GM21360 (cell line): ENCODE measurements around the gene E2F1.
"Not testable (repeated sequence)": the region's sequence is repeated elsewhere in the genome, so short reads cannot be mapped to it uniquely, and the experiment has no call there.

Experiments used
- ATAC-seq: cut with Tn5 transposase; IDR thresholded peaks from one replicate; pipeline ENCODE4 v1.9.1; 2021; ENCODE audit warnings: mild to moderate bottlenecking, moderate library complexity; ENCODE audit not compliant: unreplicated experiment

E2F1 gene

DNA sequence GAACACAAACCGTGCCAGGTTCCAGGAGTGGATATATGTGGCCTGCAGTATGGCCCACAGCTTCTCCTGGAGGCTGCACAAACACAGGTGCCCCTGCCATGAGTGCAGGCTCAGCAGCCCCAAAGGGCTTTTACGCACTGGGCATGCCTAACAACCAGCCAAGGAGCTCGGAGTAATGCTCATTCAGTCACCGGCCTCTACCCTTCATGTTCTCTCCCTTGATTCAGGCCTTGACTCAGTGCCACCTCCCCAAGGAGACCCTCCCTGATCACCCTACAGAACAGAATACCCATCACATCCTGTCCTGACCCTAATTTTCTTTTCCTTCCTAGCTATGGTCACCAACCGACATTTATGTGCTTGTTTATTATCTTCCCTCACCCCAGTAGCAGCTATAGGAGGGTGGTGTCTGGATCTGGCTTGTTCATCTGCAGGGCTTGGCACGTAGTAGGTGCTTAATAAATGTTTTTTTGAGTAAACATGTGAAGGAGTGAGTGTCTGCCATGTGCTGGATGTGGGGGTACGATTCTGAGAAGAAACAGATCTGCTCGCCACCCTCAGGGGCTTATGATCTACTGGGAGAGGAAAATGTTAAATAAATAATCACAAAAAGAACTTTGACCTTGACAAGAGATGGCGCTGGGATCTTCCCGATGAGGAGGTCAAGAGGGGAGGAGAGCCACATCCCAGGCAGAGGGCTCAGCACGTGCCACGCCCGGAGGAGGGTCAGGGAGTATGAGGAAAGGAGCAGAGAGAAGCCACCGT lies 24.7 kb upstream of the E2F1 start:
- no peak for ATAC-seq

DNA sequence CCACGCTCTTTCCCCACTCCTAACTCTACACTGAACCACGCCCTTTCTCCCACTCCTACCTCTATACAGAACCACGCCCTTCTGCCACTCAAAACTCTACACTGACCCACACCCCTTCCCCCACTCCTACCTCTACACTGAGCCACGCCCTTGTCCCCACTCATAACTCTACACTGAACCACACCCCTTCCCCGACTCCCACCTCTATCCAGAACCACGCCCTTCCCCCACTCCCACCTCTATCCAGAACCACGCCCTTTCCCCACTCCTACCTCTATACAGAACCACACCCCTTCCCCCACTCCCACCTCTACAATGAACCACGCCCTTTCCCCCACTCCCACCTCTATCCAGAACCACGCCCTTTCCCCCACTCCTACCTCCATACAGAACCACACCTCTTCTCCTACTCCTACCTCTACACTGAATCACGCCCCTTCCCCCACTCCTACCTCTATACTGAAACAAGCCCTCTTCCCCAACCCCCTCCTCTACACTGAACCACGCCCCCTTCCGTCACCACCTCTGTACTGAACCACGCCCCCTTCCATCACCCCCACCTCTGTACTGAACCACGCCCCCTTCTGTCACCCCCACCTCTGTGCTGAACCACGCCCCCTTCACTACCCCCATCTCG lies 23.8 kb upstream of the E2F1 start:
- ATAC-seq = no peak

DNA sequence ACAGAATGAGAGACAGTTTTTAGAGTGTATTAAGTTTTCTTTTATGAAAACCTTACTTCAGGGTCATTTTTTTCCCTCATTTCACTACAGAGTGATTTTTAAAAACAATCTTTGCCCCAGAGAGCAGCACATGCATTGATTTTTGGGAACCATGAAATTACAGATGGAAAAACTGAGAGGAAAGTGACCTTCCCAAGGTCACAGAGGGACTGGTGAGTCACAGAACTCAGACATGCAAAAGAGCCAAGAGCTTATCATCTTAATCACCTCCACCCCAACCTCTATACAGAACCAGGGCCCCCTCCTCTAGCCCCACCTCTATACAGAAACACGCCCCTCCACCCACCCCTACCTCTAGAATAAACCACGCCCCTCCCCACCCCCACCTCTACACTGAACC lies 23.2 kb upstream of the E2F1 start:
- no peak for ATAC-seq

DNA sequence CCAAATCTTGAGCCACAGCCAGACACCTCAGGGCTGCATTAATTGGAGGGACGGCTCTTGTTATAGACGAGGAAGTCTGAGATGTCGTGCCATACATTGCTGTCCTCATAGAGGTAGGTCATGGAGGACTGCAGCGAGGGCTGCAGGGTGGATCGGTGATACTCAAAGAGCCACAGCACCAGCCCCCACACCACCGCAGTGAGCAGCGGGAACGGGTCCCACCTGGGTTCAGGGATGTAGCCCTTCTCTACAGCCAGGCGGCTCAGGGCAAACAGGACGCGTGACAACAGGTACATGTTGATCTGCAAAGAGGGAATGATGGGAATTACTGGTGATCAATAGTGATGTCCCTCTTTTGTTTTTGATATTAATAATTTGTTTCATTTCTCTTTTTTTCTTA lies 21.5 kb upstream of the E2F1 start:
- ATAC-seq = no peak

DNA sequence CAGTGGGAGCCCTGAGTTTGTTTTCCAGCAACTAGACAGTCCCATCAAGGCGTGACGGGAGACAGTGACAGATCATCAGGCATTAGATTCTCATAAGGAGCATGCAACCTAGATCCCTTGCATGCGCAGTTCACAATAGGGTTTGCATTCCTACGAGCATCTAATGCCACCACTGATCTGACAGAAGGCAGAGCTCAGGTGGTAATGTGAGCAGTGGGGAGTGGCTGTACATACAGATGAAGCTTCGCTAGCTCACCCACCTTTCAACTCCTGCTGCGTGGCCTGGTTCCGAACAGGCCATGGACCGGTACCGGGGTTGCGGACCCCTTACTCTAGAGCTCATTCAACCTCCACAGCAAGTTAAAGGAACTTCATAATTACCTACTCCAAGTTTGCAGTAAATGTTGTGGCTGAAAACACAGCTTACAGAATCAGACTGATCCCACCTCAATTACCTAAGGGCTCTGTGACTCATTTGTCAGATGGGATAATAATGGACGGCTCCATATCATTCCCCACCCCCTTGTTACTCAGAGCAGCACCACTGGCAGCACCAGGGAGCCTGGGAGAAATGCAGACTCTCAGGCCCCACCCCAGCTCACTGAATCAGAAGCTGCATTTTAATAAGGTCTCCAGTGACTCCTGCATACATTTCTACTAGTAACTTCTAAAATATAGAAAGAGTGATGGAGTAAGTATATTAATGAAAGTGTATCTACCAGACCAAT lies 18.2 kb upstream of the E2F1 start:
- ATAC-seq = no peak

DNA sequence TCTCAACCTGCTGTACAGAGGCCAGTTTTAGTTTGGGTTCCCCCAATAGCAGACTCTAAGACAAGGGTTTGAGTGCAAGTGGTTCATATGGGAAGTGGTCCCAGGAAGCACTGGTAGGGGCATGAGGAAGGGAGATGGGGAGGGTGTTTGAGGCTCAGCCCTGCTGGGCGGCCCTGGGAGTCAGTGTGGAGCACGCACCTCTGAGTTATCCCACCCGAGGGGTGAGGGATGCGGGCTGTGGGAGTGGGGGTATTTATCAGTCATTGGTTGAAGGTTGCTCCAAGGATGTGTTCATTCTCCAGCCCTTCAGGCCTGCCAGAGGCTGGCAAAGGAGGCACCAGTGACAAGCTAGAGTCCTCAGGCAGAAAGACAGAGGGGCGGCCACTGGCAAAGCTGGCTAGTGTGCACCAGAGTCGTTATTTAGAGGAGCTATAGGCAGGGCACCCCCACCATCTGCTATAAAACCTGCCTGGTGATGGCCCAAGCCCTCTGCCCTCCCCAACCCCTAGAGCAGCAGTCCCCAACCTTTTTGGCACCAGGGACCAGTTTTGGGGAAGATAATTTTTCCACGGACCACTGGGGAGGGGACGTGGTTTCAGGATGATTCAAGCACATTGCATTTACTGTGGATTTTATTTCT lies 17.4 kb upstream of the E2F1 start:
- no peak for ATAC-seq

DNA sequence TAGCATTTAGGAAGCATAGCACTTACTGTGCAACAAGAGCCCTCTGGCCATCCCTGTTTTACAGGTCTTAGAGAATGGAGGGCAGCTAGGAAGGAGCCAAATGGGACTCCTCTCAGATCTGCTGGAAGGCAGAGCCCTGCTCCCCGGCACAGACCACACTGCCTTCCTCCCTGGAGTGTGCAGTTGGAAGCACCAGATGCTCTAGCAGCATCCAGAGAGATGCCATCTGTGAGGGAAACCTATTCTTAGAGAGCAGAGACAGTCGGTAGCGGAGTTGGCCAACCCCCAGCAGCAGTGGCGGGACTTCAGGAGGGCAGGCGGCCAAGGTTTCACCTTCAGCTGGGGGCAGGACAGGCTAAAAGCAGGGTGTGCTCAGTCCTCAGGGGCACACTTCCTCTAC lies 16.7 kb upstream of the E2F1 start:
- ATAC-seq = no peak

DNA sequence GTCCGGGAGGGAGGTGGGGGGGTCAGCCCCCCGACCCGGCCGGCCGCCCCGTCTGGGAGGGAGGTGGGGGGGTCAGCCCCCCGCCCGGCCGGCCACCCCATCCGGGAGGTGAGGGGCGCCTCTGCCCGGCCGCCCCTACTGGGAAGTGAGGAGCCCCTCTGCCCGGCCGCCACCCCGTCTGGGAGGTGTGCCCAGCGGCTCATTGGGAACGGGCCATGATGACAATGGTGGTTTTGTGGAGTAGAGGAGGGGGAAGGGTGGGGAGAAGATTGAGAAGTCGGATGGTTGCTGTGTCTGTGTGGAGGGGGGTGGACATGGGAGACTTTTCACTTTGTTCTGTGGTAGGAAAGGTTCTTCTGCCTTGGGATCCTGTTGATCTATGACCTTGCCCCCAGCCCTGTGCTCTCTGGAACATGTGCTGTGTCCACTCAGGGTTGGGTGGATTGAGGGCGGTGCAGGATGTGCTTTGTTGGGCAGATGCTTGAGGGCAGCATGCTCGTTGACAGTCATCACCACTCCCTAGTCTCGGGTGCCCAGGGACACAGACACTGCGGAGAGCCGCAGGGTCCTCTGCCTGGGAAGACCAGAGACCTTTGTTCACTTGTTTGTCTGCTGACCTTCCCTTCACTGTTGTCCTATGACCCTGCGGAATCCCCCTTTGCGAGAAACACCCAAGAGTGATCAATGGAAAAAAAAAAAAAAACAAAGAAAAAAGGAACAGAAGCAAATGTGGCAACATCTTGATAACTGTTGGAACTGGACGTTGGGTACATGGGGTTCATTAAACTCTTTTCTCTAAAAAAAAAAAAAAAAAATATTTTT lies 15.7 kb upstream of the E2F1 start:
- ATAC-seq = no peak

DNA sequence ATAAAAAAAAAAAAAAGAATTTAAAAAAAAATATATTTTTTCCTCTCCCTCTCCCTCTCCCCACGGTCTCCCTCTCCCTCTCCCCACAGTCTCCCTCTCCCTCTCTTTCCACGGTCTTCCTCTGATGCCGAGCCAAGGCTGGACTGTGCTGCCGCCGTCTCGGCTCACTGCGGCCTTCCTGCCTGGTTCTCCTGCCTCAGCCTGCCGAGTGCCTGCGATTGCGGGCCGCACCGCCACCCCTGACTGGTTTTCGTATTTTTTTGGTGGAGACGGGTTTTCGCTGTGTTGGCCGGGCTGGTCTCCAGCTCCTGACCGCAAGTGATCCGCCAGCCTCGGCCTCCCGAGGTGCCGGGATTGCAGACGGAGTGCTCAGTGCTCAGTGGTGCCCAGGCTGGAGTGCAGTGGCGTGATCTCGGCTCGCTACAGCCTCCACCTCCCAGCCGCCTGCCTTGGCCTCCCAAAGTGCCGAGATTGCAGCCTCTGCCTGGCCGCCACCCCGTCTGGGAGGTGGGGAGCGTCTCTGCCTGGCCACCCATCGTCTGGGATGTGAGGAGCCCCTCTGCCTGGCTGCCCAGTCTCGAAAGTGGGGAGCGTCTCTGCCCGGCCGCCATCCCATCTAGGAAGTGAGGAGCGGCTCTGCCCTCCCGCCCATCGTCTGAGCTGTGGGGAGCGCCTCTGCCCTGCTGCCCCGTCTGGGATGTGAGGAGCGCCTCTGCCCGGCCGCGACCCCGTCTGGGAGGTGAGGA lies 14.7 kb upstream of the E2F1 start:
- ATAC-seq = not testable (repeated sequence)

DNA sequence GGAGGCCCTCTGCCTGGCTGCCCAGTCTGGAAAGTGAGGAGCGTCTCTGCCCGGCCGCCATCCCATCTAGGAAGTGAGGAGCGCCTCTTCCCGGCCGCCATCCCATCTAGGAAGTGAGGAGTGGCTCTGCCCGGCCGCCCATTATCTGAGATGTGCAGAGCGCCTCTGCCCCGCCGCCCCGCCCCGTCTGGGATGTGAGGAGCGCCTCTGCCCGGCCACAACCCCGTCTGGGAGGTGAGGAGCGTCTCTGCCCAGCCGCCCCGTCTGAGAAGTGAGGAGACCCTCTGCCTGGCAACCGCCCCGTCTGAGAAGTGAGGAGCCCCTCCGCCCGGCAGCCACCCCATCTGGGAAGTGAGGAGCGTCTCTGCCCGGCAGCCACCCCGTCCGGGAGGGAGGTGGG lies 12.8 kb upstream of the E2F1 start:
- not testable (repeated sequence) for ATAC-seq

DNA sequence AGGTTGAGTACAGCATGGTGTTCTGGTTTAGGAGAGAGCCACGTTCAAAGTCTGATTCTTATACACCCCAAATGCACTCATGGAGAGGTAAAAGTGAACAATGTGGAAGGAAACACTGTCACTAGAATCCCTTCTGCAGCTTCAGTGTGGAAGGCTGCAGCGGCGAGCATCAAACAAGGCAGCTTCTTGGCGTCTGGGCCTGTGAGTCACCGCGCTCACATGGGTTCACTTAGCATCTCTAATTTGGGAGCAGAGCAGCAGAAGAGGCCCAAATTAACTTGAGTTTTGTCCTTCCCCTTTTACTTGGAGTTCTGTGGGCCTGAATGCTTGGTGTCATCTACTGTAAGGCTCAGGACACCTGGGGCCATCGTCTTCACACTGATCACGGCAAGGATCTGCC lies 10.9 kb upstream of the E2F1 start:
- ATAC-seq = no peak

DNA sequence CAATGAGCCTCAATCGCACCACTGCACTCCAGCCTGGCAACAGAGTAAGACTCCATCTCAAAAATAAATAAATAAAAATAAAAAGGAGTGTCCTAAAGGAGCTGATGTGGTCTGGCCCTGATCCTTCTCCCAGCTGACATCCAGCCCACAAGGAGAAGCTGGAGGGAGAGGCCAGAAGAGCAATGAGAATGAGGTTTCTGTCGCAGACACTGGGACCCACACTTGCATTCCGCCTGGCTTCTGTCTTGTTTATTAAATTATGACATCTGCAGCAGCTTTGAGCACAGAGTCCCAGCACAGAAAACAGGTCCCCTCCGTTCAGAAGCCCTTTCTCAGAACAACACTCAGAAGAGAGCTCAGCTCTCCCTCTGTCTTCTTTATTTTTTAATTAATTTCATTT lies 10.3 kb upstream of the E2F1 start:
- ATAC-seq = no peak

DNA sequence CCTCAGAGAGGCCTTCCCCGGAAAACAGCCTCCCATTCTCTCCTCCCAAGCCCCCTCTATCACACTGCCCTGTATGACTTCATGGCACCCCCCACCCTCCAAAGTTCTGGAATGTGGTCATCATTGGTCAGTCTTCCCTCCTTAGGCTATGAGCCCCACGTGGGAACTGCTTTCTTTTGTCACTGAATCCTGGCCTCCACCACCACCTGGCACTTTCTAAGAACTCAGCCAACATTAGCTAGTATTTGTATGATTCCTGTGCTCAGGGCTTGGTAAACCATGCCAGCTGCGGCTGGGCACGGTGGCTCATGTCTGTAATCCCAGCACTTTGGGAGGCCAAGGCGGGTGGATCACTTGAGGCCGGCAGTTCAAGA lies 8.4 kb upstream of the E2F1 start:
- no peak for ATAC-seq

DNA sequence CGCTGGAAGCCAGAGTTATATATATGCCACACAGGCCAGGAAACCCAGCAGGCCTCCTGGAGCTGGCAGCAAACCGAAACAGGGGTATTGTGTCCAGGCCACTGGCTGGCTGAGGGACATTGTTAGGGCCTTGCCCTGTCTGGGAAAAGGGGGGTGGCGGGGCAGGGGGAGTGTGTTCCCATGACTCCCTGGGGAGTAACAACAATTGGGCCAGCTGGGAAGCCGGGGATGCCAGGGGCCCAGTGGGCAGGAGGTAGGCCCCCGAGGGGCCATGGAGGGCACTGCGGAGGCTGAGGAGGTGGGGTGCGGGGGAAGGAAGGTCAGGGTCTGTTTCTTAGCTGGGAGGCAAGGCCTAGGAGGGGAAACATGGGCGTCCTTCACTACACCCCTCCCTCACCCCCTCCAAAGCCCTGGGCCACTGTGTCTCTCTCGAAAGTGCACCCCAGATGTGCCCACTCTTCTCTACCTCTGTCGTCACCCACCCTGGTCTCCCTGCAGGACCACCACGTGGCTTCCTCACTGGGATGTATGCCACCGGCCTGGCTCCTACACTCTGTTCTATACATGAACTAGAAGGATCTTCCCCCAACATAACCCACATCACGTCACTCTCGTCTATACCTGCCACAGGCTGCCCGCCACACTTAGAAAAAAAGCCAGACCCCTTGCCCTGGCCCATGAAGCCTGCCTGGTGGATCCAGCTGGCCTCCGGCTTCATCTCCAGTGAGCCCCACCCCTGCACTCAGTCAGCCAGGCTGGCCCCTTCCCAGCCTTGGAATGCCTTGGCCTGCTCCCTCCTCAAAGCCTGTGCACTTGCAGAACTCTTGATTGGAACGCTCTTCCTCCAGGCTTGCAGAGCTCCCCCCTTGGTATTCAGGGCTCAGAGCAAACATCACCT lies 7.8 kb upstream of the E2F1 start:
- ATAC-seq = no peak

DNA sequence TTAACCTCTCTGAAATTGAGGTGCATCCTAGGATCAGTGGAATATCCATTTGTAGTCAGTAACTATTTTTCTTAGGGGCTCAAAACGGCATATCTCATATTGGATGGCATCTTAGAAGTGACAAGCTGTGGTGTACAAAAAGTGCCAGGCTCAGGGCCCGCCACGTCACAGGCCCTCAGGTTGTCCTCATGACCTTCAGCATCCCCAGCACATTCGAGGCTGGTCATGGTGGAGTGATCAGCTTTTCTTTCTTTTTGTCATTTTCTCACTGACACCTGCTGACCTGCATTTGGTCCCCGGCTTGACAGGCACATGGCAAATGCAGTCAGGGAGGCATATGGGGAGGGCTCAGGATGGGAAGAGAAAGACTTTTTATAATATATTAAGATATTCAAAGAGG lies 7.1 kb upstream of the E2F1 start:
- ATAC-seq = no peak

DNA sequence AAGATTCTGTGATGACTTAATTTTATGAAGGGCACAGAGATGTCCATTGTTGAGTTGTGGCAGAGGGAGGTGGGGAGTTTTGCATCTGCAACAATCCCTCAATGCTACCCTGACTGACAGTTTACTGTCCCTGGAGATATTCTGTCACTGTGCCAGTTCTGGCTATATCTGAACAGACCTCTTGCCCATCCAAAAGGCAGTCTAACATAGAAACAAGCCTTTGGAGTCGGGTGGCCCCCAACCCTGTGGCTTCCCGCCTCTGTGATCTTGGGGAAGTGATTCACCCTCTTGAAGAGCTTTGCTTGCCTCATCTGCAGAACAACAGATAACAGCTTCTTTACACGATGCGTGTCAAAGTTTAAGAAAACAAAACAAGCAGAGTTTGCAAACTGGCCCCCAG lies 3.8 kb upstream of the E2F1 start:
- ATAC-seq = no peak

DNA sequence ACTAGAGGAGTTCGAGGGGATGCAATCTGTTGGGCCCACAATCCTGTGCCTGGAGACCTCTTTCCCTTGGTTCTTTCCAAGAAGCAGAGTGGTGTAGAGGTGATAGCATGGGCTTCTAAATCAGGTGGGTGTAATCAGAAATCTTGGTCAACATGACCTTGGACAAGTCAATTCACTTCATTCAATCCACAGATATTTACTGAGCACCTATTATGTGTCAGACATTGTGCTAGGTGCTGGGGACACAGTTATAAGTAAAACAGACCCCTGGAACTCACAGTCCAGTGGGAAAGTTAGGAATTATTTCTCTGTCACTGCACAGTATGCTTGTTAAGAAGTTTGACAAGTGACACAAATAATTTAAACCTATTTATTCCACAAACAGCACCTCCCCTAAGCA lies 3.3 kb upstream of the E2F1 start:
- ATAC-seq = no peak

DNA sequence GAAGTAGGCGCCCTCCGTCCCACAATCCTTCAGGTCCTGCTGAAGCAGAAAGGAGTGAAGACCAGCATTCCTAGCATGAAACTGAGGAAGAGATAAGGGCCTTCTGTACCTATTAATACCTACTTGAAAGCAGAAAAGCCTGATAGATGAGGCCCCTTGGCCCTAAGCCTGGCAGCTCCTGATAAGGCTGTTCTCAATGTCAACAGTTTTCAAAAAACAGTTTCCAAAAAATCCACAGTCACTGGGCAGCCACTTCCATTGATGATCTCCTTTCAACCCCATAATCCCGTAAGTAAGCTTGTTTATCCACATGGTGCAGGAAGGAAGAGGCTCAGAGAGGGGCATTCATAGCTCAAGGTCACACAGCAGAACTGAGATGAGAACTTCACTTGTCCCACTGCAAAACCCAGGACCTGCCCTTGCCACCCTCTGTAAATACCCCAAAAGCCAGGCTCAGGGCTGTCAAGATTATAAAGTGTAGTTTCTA lies 2.8 kb upstream of the E2F1 start:
- no peak for ATAC-seq
